ENCODE measurements around the gene OR2G3. TPM values are rescaled to one million over a fixed set of nuclear protein-coding genes. Genes with fewer than 3 reads are reported as not detected.
A peak's percentile ranks its signal among the peaks of the same experiment; 100 is the strongest.

Gene OR2G3
- not detected for total RNA-seq
- long read RNA-seq, result 0 reads

- intact Hi-C loops (cut with DNase I), result no loop called here
- no peak for DNase-seq
- ATAC-seq (ENCODE audit: poor library complexity), result no peak
Observed at GRCh38 chr1:247605286-247605685, at the start of gene OR2G3. Gene OR2G3 (plus strand): TSS chr1:247605586. CDS start chr1:247605586, 0 bp downstream.

DNA sequence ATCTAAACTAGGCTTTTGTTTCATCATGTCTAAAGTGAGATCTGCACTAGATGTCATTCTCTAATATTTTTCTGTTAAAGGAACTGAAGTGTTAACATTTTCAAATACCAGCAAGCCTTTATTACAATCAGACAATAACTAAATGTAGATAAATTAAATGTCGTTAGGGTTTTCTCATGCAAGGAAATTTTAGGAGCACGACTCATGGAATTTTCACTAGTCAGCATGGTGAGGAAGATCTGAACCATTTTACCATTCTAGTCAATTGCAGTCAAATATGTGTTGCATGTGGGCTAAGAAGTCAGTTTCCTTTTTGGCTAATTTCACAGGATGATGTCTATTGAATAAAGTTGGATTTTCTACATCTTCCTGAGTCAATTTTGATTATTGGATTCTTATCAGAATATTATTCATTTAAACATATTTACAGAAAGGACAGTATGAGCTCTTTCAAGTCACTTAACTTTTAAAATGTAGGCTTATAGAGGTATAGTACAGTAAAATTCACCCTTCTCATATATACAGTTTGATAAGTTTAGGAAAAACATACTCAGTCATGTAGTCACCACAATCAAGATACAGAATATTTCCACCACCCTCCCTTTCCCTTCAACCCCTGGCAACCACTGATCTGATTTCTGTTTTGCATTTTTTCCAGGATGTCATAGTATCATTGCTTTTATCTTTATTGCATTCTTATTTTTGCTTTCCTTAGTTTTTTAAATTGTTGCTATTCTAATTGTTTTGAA lies 47.3 kb upstream of the OR2G3 start:
- DNase-seq (no peak), ATAC-seq (ENCODE audit: poor library complexity) (no peak)
- intact Hi-C loops (cut with DNase I), result no loop called here

- intact Hi-C loops (cut with DNase I), result no loop called here
- no peak for ATAC-seq (ENCODE audit: poor library complexity)
Observed at GRCh38 chr1:247561711-247562110, 43.7 kb upstream of the OR2G3 start.

DNA sequence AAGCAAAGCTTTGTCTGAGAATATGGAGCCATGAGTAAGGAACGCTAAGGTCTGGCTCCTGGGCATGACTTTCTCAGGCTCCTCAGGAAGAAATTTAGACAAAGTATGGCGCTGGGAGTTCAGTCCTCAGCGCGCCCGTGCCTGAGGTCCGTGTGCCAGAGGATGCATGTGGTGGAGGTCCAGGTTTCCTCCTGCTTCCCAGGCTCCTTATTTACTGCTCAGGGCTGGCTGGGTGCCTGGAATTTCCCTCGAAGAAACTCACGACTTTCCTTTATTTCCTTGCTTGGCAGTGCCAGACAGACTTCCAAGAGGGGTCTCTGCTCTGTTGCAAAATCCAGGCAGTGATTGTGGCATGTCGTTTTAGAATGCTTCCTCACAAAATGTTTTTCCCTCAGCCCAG lies 43.2 kb upstream of the OR2G3 start:
- intact Hi-C loops (cut with DNase I), result no loop called here
- DNase-seq (no peak), ATAC-seq (ENCODE audit: poor library complexity) (no peak)

More at GRCh38 chr1:247561711-247562110, 43.7 kb upstream of the OR2G3 start:
- no peak for DNase-seq

GRCh38 chr1:247574236-247574635 lies 31.1 kb upstream of the OR2G3 start:
- DNase-seq (no peak), ATAC-seq (ENCODE audit: poor library complexity) (no peak)
- intact Hi-C loops (cut with DNase I), result no loop called here

DNA sequence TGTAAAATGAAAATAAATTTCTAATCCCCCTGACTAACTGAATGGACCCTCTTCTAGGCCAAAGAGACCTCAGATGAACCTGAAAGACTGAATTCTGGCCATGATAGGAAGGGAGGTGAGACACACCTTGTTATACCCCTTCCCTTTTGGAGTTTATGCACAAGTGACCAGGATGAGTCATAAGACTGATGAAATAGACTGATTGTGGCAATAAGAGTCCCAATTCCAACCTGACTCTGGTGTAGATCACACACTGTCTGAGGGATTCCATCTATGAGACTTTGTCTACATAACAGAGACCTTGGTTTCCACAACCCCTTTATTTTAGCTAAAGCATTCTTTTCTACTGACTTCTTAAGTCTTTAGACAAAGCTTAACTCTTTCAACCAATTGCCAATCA lies 30.7 kb upstream of the OR2G3 start:
- ATAC-seq (ENCODE audit: poor library complexity) (no peak), DNase-seq (no peak)
- intact Hi-C loops (cut with DNase I), result no loop called here

GRCh38 chr1:247576514-247576913 lies 28.9 kb upstream of the OR2G3 start:
- DNase-seq (no peak), ATAC-seq (ENCODE audit: poor library complexity) (no peak)
- intact Hi-C loops (cut with DNase I), result no loop called here

DNA sequence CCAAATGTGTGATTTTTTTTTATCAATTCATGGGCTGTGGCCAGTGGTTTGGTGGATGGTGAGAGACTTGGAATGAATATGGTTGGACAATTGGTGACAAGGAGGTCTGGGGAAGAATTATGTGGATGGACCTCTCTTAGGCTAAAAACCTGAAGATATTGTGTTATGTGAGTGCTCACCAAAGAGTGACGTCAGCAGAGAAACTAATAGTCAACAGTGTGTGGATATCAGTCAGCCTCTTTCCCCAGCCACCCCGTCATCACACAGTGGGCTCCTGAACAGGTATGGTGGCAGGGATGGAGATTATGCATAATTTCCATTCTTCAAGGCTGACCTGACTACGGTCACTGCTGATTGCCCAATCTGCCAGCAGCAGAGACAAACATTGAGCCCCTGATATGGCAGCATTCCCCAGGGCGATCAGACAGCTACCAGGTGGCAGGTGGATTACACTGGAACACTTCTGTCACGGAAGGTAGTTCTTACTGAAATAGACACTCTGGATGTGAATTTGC lies 26.4 kb upstream of the OR2G3 start:
- no peak for DNase-seq
- no peak for ATAC-seq (ENCODE audit: poor library complexity)
- intact Hi-C loops (cut with DNase I), result no loop called here

DNA sequence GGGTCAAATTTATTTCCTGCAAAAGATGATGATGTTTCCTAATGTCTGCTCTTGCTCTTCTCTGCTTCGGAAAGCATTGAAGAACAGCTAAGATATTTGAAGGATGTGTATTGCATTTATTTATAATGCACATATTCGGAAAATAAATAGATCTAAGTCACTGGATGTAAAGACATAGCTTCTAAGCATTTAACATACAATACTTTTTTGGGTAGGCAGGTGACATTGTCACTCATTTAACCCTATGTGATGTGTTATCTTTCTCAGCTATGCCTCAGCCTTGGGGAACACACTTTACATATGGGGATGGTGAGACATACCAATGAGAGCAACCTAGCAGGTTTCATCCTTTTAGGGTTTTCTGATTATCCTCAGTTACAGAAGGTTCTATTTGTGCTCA lies 17.3 kb upstream of the OR2G3 start, which contains the start of gene OR2G2:
Gene OR2G2, plus strand, starts transcription at position 301 of the 400 bp plus-strand sequence. Its CDS starts 0 bp downstream, at position 301.
- ATAC-seq (ENCODE audit: poor library complexity), result no peak
- intact Hi-C loops (cut with DNase I), result no loop called here
- DNase-seq, result no peak

GRCh38 chr1:247613405-247613804 lies 8.0 kb downstream of the OR2G3 start:
- no peak for DNase-seq
- no peak for ATAC-seq (ENCODE audit: poor library complexity)
- intact Hi-C loops (cut with DNase I), result no loop called here

DNA sequence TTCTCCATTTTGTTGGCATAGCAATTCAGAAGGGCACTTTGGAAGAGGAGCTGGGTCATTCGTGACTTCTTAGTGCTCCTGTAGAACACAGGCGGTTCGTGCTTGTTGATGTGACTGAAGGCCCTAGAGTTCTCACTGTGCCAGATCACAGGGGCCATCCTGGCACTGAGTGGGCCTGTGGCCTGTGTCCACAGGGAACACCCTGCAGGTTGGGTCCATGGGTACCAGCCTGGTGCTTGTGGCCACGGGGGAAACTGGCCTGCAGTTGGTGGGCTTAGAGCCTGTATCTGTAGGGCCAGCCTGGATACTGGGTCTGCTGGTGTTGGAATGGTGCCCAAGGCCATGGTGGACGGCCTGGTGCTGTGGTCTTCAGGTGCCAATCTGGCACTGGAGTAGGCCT lies 9.2 kb downstream of the OR2G3 start:
- DNase-seq (no peak), ATAC-seq (ENCODE audit: poor library complexity) (no peak)
- intact Hi-C loops (cut with DNase I), result no loop called here

DNA sequence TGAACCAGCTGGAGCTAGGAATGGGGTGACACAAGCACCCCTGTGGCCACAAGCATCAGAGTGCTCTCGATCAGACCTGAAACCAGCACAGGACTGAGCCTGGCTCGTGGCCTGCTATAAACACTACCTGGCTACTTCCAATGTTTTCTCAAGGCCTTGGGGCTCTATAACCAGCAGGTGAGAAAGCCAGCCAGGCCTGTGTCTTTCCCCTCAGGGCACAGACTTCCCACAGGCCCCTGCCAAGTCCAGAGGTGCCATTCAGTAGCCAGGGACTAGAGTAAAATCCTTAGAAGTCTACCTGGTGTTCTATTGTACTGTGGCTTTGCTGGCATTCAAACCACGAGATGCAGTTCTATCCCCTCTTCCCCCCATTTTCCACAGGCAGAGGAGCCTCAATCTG lies 22.6 kb downstream of the OR2G3 start:
- intact Hi-C loops (cut with DNase I), result no loop called here
- DNase-seq (no peak), ATAC-seq (ENCODE audit: poor library complexity) (no peak)

DNA sequence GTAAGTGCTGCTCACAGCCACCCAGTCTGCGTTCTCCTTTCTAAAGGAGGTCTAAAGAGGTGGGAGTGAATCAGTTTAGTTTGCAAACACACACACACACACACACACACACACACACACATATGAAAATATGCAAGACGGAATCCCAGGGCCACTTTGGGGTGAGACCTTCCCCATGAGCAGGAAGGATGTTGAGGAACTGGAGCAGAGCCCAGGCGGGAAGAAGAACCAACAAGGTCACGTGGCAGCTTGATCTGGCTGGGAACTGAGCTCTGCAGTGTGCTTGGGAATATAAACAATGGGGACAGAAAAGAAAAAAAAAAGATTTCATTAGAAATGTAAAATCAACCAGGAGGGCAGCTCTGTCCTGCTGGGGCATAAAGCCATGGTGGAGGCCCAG lies 32.6 kb downstream of the OR2G3 start:
- ATAC-seq (ENCODE audit: poor library complexity), result no peak
- no peak for DNase-seq
- intact Hi-C loops (cut with DNase I), result no loop called here

- DNase-seq, result no peak
- intact Hi-C loops (cut with DNase I), result no loop called here
- ATAC-seq (ENCODE audit: poor library complexity), result no peak
Observed at GRCh38 chr1:247638781-247639180, 33.4 kb downstream of the OR2G3 start.

DNA sequence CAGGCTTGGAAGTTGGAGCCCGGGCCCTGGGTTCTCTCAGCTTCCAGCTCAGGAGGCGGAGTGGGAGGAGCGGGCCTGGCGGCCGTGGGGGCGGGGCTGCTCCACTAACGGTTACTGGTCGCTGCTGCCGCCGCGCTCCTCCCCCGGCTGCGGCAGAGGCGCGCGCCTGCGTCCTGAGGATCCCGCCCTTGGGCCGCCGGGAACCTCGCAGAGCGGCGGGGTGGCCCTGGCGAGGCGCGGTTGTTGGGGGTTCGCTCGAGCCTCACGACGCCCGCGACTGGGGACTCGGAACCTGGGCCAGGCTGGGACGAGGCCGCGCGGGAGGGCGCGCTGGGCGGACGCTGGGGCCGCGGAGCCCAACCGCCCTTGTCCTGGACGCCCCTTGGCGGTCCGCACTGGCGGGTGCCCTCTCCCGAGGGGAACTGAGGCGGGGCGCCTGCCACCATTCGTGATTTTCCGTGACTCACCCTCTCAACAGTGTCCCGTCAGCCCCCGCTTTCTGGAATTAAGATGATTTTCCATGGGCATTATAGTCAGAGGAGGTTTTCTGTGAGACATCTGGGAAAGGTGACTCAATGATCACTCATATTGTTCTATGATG lies 34.1 kb downstream of the OR2G3 start:
- intact Hi-C loops (cut with DNase I), result no loop called here
- DNase-seq (peak; percentile 88), ATAC-seq (ENCODE audit: poor library complexity) (peak; percentile 91)

DNA sequence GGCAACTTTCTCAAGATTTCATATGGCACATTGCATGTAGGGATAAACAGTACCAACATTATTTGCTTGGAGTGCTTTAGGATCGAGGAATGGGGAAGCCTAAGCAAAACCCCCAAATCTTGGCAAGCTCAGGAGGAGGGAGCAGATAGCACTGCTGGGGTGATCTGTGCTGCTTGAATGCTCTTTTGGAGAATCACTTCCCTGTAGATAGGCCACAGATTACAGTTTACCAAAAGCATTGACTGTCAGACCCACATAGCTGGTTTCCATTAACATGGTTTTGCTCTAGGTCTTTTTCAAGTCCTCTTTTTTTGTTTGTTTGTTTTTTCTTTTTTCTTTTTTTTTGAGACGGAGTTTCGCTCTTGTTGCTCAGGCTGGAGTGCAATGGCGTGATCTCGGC lies 37.4 kb downstream of the OR2G3 start:
- DNase-seq (no peak), ATAC-seq (ENCODE audit: poor library complexity) (no peak)
- intact Hi-C loops (cut with DNase I), result no loop called here

DNA sequence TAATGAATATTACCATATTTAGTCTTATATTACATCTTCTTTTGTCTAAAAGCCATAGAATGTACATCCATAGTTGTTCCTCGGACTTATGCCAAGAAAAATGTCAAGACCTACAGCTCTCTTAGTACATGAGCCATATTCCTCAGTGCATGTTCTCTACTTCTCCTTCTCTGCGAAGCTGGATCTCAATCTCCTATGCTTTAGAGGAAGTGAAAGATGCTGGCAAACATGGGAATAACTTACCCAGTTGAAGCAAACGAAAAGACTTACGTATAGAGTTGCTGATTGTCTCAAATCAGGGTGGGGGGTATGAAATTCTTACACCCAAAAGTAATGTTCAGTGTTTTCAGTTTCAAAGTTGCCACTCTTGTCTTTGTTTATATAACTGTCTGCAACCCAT lies 41.5 kb downstream of the OR2G3 start:
- ATAC-seq (ENCODE audit: poor library complexity) (no peak), DNase-seq (no peak)
- intact Hi-C loops (cut with DNase I), result no loop called here

- ATAC-seq (ENCODE audit: poor library complexity) (no peak), DNase-seq (no peak)
- intact Hi-C loops (cut with DNase I), result no loop called here
Observed at GRCh38 chr1:247647864-247648263, 42.5 kb downstream of the OR2G3 start.

GRCh38 chr1:247653040-247653439 lies 47.7 kb downstream of the OR2G3 start:
- DNase-seq, result no peak
- intact Hi-C loops (cut with DNase I), result no loop called here
- no peak for ATAC-seq (ENCODE audit: poor library complexity)
